GM12878 (cell line): ENCODE data around the gene PACS1.

Experiments
- BMI1 ChIP-seq: fragments of 450-650 bp; IDR thresholded peaks from 2 replicates; pipeline ENCODE4 v1.6.1; 2016; ENCODE audit warnings: mild to moderate bottlenecking, moderate library complexity, borderline replicate concordance
- CTCF ChIP-seq, 3 experiments: IDR thresholded peaks in 2 of 3; conservative IDR thresholded peaks in 1 of 3; 2 replicates each; pipeline ENCODE4 v1.5.1; 2011; ENCODE audit warnings: low read depth in 3 of 3, low read length in 3 of 3, mild to moderate bottlenecking in 3 of 3, control low read depth in 2 of 3, moderate library complexity in 2 of 3, inconsistent platforms in 1 of 3, mixed read lengths in 1 of 3; ENCODE audit not compliant: control insufficient read depth in 2 of 3, insufficient read depth in 1 of 3; ENCODE audit errors: extremely low read depth in 1 of 3
- EP300 ChIP-seq, 2 experiments: fragments of 150-350 bp in 1 of 2; IDR thresholded peaks; 2 replicates each; pipeline ENCODE4 v1.6.1; 2011 to 2012; ENCODE audit warnings: low read depth in 2 of 2, low read length in 2 of 2, borderline replicate concordance in 1 of 2, improper control_type of control experiment in 1 of 2, inconsistent platforms in 1 of 2; ENCODE audit not compliant: control insufficient read depth in 1 of 2
- NFYB ChIP-seq: IDR thresholded peaks from 2 replicates; pipeline ENCODE4 v1.6.1; 2011; ENCODE audit warnings: low read depth, mild to moderate bottlenecking, low read length, improper control_type of control experiment, moderate library complexity; ENCODE audit not compliant: insufficient read depth
- POLR2A ChIP-seq: IDR thresholded peaks from 2 replicates; pipeline ENCODE4 v1.6.1; 2011; ENCODE audit warnings: low read depth, mild to moderate bottlenecking, low read length
- RAD21 ChIP-seq: IDR thresholded peaks from 2 replicates; pipeline ENCODE4 v1.6.1; 2011; ENCODE audit warnings: mild to moderate bottlenecking, low read depth, low read length, moderate library complexity; ENCODE audit not compliant: insufficient read depth
- SP1 ChIP-seq: IDR thresholded peaks from one replicate; pipeline ENCODE4 v1.6.1; 2011; ENCODE audit warnings: low read depth, low read length
- SUPT20H ChIP-seq: IDR thresholded peaks from 2 replicates; pipeline ENCODE4 v1.6.1; 2011; ENCODE audit warnings: low read depth, mild to moderate bottlenecking, low read length, moderate library complexity, borderline replicate concordance; ENCODE audit not compliant: control insufficient read depth
- ZBTB11 ChIP-seq: fragments of 450-650 bp; formaldehyde crosslinking; IDR thresholded peaks from 2 replicates; pipeline ENCODE4 v1.5.0; 2022; ENCODE audit warnings: mild to moderate bottlenecking, missing genetic modification characterization
- ZNF384 ChIP-seq: IDR thresholded peaks from 2 replicates; pipeline ENCODE4 v1.6.1; 2012; ENCODE audit warnings: low read depth, mild to moderate bottlenecking, low read length, improper control_type of control experiment, borderline replicate concordance
- TF ChIP-seq, protein P1 (sequence below): IDR thresholded peaks from 2 replicates; pipeline ENCODE4 v1.6.1; 2012; ENCODE audit warnings: mild to moderate bottlenecking, low read depth, low read length
- TF ChIP-seq, protein P2 (sequence below): fragments of 450-650 bp; IDR thresholded peaks from 2 replicates; pipeline ENCODE4 v1.6.1; 2017; ENCODE audit warnings: mild to moderate bottlenecking
- TF ChIP-seq, protein P3 (sequence below): fragments of 450-650 bp; IDR thresholded peaks from 2 replicates; pipeline ENCODE4 v1.6.1; 2016; ENCODE audit warnings: mild to moderate bottlenecking, moderate library complexity, borderline replicate concordance

DNA sequence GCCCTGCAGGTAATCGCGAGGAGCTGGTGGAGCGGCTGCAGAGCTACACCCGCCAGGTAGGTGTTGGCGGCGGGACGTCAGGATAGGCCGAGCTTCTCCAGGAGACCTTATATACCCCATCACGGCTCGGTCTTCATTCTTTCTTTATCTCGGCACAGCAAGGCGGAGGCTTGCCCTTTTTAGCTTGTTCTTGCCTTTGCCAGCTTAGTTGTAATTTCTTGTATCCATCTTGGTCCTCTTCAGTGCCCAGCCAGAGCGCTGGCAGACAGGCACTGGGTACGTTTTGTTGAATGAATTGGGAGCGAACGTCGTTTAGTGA, 17.4 kb upstream of the PACS1 start:
- TF ChIP-seq ZBTB11 (CRISPR knock-in tag): no peak
- TF ChIP-seq CTCF (IDR thresholded peaks at IDR 0.05 in 2 of 3, conservative IDR thresholded peaks at IDR 0.05 in 1 of 3; ENCODE audit: control insufficient read depth in 2 of 3, extremely low read depth in 1 of 3, insufficient read depth in 1 of 3, low read depth in 3 of 3, low read length in 3 of 3): no peak
- TF ChIP-seq POLR2A: no peak
- TF ChIP-seq, protein P1, sequence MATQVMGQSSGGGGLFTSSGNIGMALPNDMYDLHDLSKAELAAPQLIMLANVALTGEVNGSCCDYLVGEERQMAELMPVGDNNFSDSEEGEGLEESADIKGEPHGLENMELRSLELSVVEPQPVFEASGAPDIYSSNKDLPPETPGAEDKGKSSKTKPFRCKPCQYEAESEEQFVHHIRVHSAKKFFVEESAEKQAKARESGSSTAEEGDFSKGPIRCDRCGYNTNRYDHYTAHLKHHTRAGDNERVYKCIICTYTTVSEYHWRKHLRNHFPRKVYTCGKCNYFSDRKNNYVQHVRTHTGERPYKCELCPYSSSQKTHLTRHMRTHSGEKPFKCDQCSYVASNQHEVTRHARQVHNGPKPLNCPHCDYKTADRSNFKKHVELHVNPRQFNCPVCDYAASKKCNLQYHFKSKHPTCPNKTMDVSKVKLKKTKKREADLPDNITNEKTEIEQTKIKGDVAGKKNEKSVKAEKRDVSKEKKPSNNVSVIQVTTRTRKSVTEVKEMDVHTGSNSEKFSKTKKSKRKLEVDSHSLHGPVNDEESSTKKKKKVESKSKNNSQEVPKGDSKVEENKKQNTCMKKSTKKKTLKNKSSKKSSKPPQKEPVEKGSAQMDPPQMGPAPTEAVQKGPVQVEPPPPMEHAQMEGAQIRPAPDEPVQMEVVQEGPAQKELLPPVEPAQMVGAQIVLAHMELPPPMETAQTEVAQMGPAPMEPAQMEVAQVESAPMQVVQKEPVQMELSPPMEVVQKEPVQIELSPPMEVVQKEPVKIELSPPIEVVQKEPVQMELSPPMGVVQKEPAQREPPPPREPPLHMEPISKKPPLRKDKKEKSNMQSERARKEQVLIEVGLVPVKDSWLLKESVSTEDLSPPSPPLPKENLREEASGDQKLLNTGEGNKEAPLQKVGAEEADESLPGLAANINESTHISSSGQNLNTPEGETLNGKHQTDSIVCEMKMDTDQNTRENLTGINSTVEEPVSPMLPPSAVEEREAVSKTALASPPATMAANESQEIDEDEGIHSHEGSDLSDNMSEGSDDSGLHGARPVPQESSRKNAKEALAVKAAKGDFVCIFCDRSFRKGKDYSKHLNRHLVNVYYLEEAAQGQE: no peak
- no peak for TF ChIP-seq EP300 (IDR thresholded peaks at IDR 0.05; ENCODE audit: borderline replicate concordance in 1 of 2, control insufficient read depth in 1 of 2, low read depth in 2 of 2, low read length in 2 of 2)
- TF ChIP-seq RAD21: no peak
- TF ChIP-seq, protein P2, sequence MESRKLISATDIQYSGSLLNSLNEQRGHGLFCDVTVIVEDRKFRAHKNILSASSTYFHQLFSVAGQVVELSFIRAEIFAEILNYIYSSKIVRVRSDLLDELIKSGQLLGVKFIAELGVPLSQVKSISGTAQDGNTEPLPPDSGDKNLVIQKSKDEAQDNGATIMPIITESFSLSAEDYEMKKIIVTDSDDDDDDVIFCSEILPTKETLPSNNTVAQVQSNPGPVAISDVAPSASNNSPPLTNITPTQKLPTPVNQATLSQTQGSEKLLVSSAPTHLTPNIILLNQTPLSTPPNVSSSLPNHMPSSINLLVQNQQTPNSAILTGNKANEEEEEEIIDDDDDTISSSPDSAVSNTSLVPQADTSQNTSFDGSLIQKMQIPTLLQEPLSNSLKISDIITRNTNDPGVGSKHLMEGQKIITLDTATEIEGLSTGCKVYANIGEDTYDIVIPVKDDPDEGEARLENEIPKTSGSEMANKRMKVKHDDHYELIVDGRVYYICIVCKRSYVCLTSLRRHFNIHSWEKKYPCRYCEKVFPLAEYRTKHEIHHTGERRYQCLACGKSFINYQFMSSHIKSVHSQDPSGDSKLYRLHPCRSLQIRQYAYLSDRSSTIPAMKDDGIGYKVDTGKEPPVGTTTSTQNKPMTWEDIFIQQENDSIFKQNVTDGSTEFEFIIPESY: no peak
- TF ChIP-seq, protein P3, sequence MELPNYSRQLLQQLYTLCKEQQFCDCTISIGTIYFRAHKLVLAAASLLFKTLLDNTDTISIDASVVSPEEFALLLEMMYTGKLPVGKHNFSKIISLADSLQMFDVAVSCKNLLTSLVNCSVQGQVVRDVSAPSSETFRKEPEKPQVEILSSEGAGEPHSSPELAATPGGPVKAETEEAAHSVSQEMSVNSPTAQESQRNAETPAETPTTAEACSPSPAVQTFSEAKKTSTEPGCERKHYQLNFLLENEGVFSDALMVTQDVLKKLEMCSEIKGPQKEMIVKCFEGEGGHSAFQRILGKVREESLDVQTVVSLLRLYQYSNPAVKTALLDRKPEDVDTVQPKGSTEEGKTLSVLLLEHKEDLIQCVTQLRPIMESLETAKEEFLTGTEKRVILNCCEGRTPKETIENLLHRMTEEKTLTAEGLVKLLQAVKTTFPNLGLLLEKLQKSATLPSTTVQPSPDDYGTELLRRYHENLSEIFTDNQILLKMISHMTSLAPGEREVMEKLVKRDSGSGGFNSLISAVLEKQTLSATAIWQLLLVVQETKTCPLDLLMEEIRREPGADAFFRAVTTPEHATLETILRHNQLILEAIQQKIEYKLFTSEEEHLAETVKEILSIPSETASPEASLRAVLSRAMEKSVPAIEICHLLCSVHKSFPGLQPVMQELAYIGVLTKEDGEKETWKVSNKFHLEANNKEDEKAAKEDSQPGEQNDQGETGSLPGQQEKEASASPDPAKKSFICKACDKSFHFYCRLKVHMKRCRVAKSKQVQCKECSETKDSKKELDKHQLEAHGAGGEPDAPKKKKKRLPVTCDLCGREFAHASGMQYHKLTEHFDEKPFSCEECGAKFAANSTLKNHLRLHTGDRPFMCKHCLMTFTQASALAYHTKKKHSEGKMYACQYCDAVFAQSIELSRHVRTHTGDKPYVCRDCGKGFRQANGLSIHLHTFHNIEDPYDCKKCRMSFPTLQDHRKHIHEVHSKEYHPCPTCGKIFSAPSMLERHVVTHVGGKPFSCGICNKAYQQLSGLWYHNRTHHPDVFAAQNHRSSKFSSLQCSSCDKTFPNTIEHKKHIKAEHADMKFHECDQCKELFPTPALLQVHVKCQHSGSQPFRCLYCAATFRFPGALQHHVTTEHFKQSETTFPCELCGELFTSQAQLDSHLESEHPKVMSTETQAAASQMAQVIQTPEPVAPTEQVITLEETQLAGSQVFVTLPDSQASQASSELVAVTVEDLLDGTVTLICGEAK: no peak
- TF ChIP-seq BMI1: no peak
- TF ChIP-seq NFYB: no peak
- TF ChIP-seq SP1: no peak
- no peak for TF ChIP-seq SUPT20H
- no peak for TF ChIP-seq ZNF384
